ENCODE results near the gene ZNF423.

The ZNF423 gene

DNA sequence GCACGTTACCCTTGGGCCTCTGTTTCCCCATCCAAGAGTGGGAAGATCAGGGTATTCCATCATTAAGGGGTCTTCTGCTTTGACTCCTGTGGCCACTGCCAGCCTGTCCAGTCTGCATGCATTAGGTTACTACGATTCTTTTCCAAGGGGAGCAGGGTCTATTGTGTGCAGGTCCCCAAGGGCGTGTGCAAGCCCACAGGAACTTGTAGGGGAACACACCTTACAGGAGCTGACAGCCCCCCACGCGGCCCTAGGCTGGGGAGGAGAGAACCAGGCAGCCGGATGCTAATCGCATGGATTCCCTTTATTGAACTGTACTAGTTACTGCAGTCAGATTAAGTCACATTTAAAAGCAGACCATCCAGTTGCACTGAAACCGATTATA, 365.6 kb downstream of the ZNF423 start:
- H3K27ac ChIP-seq (ENCODE audit: low read depth, low read length, severe bottlenecking): no peak overlapping the region
- WGBS, 2 experiments (ENCODE audit: insufficient coverage in 2 of 2): 93 to 95% methylated on average over 5 to 8 of the region's 8 CpGs

DNA sequence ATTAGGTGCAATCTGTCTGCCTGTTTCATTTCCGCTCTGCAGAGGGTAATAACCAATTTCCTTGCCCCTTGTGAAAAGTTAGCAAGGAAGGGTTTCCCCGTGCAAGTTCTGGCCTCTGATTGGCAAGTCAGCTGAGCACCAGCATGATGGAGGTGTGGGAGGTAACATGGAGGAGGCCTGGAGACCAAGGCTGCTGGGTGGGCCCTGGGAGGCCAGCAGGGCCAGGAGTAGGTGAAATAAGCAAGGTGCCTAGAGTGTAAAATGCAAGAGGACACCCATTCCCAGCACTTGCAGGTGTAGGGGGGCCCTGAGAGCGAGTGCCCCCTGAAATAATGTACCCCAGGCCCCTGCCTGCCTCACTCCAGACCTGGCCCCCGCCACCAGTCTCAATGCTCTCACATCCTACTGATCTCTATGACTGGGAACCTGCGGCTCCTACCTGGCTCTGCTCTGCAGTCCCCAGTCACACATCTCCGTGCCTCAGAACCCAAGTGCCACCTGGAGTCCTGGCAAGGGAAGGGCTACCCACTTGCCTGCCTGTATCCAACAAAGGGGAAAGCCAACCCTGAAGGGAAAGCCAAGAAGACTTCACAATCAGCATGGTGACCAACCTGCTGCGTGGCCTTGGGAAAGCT, 366.1 kb downstream of the ZNF423 start:
- H3K9me3 ChIP-seq (ENCODE audit: control insufficient read depth, low read length): no peaks in the 10 kb centered on the region
- no peaks in the 10 kb centered on the region for H3K4me1 ChIP-seq (ENCODE audit: control insufficient read depth, insufficient read depth, low read length, poor library complexity, severe bottlenecking)
- no peak overlapping the region for H3K27ac ChIP-seq (ENCODE audit: low read depth, low read length, severe bottlenecking)
- peaks cover 6% of the 10 kb centered on the region for H3K36me3 ChIP-seq (ENCODE audit: control insufficient read depth, insufficient read depth, low read length)
- no peak overlapping the region for H3K4me3 ChIP-seq (ENCODE audit: extremely low read depth, insufficient read depth, low read length, poor library complexity, severe bottlenecking)
- WGBS, 2 experiments (ENCODE audit: insufficient coverage in 2 of 2): 94 to 99% methylated on average over 5 to 7 of the region's 7 CpGs

More for the DNA sequence above, 365.6 kb downstream of the ZNF423 start:
- H3K36me3 ChIP-seq (ENCODE audit: control insufficient read depth, insufficient read depth, low read length): peaks cover 6% of the 10 kb centered on the region
- H3K9me3 ChIP-seq (ENCODE audit: control insufficient read depth, low read length): no peaks in the 10 kb centered on the region
- H3K4me1 ChIP-seq (ENCODE audit: control insufficient read depth, insufficient read depth, low read length, poor library complexity, severe bottlenecking): no peaks in the 10 kb centered on the region
- no peak overlapping the region for H3K4me3 ChIP-seq (ENCODE audit: extremely low read depth, insufficient read depth, low read length, poor library complexity, severe bottlenecking)

DNA sequence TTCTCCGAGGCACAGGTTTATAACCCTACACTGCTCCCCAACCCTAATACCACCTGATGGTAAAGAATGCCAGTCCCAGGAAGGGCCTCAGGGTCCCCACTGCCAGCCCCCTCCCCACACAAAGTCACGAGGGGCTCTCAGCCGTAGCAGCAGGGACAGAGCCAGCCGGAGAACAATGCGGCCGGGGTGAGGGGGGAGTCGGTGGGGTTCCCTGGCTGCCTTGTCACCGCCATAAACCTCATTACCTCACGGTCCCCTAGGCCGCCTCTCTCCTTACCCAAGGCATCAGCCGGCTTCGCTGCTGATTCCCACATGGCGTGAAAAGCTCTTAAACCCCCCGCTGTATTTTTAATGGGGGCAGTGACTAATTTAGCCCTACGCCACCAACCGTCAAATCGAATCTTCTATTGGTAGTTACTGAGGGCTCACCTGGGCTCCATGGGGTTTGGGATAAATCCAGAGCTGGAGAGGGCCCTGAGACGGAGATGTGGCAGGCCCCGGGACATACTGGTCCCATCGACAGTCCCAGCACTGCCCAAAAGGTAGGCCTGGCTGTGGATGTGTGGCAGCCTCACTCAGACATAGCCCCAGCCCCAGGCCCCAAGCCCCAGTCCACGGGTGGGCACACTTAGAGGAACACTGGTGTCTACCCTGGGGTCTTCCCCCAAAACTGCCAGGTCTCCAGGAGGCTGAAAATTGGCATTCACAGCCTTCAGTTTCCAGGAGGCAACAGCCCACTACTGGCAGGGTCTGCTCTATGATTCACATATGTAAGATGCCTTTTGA, 367.0 kb downstream of the ZNF423 start:
- Histone ChIP-seq H3K9me3 (ENCODE audit: control insufficient read depth, low read length) (no peaks in the 10 kb centered on the region), H3K27ac (ENCODE audit: low read depth, low read length, severe bottlenecking) (no peak overlapping the region), H3K4me3 (ENCODE audit: extremely low read depth, insufficient read depth, low read length, poor library complexity, severe bottlenecking) (no peak overlapping the region), H3K36me3 (ENCODE audit: control insufficient read depth, insufficient read depth, low read length) (peaks cover 6% of the 10 kb centered on the region), H3K4me1 (ENCODE audit: control insufficient read depth, insufficient read depth, low read length, poor library complexity, severe bottlenecking) (no peaks in the 10 kb centered on the region)
- WGBS, 2 experiments (ENCODE audit: insufficient coverage in 2 of 2): 94 to 95% methylated on average over 14 to 18 of the region's 21 CpGs

DNA sequence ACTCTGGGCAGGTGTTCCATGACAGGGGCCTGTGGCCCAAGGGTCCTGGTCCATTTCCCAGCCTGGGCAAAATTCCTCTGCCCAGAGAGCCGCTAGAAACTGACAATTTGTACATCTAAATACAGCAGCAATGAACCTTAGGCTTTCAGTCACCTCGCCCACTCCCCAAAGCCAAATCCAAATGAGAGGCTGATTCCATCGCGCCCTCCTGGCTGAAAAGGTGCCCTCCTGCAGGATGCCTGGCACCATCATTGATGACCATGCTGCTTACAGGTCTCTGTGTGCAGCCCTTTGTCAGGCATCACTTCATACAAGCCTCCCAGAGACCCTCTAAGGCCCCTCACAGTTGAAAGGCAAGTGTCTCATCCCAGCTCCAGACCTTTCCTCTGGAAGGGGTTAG, 367.6 kb downstream of the ZNF423 start:
- WGBS, 2 experiments (ENCODE audit: insufficient coverage in 2 of 2): 89 to 98% methylated on average over 4 of the region's 4 CpGs
- Histone ChIP-seq H3K4me3 (ENCODE audit: extremely low read depth, insufficient read depth, low read length, poor library complexity, severe bottlenecking) (no peak overlapping the region), H3K9me3 (ENCODE audit: control insufficient read depth, low read length) (no peaks in the 10 kb centered on the region), H3K36me3 (ENCODE audit: control insufficient read depth, insufficient read depth, low read length) (peaks cover 6% of the 10 kb centered on the region), H3K27ac (ENCODE audit: low read depth, low read length, severe bottlenecking) (no peak overlapping the region), H3K4me1 (ENCODE audit: control insufficient read depth, insufficient read depth, low read length, poor library complexity, severe bottlenecking) (no peaks in the 10 kb centered on the region)

DNA sequence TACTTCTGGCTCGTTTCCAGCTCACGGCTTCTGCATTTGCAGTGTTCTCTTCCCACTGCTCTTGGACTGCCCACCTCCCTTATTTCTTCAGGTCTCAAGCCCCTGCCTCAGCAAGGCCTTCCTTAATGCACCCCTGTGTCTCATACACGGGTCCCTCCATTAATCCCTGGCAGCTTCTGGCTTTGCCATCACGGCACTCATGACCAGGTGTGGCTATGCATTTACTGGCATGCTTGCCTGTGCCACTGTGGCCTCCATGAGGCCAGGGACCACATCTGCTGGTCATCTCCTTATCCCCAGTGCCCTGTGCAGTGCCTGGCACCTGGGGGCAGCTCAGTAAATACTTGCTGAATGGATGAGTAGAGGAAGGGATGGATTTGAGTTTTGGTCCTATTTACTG, 368.2 kb downstream of the ZNF423 start:
- H3K9me3 ChIP-seq (ENCODE audit: control insufficient read depth, low read length): no peaks in the 10 kb centered on the region
- no peaks in the 10 kb centered on the region for H3K4me1 ChIP-seq (ENCODE audit: control insufficient read depth, insufficient read depth, low read length, poor library complexity, severe bottlenecking)
- 88 to 93% methylated on average over 4 of the region's 4 CpGs for WGBS, 2 experiments (ENCODE audit: insufficient coverage in 2 of 2)
- no peak overlapping the region for H3K27ac ChIP-seq (ENCODE audit: low read depth, low read length, severe bottlenecking)
- H3K4me3 ChIP-seq (ENCODE audit: extremely low read depth, insufficient read depth, low read length, poor library complexity, severe bottlenecking): no peak overlapping the region
- peaks cover 6% of the 10 kb centered on the region for H3K36me3 ChIP-seq (ENCODE audit: control insufficient read depth, insufficient read depth, low read length)

DNA sequence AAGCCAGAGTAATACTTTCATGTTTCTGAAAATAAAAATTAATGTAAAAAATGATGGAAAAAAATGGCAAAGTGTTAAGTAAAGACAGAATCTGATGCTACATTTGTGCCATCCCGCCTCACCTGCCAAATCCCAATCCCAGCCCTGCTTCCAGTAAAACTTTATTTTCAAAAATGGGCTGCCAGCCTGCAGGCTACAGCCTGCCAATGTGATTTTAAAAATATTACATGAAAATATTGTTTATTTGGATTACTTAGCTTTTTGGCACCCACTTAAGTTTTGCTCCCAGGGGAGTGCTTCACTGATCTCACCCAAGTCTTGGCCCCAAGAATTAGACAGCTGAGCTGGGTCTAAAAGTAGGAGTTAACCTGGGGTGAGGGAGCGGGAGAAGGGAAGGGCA, 369.5 kb downstream of the ZNF423 start:
- H3K4me3 ChIP-seq (ENCODE audit: extremely low read depth, insufficient read depth, low read length, poor library complexity, severe bottlenecking): no peak overlapping the region
- H3K27ac ChIP-seq (ENCODE audit: low read depth, low read length, severe bottlenecking): no peak overlapping the region
- 80 to 100% methylated on average over 1 of the region's 2 CpGs for WGBS, 2 experiments (ENCODE audit: insufficient coverage in 2 of 2)
- H3K9me3 ChIP-seq (ENCODE audit: control insufficient read depth, low read length): no peaks in the 10 kb centered on the region
- no peaks in the 10 kb centered on the region for H3K4me1 ChIP-seq (ENCODE audit: control insufficient read depth, insufficient read depth, low read length, poor library complexity, severe bottlenecking)
- peaks cover 6% of the 10 kb centered on the region for H3K36me3 ChIP-seq (ENCODE audit: control insufficient read depth, insufficient read depth, low read length)

DNA sequence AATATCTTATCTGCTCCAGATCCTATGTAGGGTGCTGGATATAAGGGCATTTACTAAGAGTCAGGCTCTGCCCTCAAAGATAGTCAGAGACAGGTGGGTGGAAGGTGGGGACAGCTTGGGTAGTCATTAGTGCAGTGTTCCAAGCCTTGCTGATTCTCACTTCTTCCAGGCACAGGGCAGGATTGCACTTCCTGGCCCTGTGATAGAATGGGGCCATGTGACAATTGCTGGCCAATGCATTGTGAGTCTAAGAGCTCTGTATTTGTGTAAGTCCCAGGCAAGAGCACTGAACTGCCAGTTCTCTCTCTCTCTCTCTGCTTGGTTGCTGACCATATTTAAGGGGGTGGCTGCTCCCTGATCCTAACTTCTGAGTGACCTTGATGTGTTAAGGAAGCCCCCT, 370.2 kb downstream of the ZNF423 start:
- Histone ChIP-seq H3K36me3 (ENCODE audit: control insufficient read depth, insufficient read depth, low read length) (peaks cover 6% of the 10 kb centered on the region), H3K9me3 (ENCODE audit: control insufficient read depth, low read length) (no peaks in the 10 kb centered on the region), H3K27ac (ENCODE audit: low read depth, low read length, severe bottlenecking) (no peak overlapping the region), H3K4me3 (ENCODE audit: extremely low read depth, insufficient read depth, low read length, poor library complexity, severe bottlenecking) (no peak overlapping the region), H3K4me1 (ENCODE audit: control insufficient read depth, insufficient read depth, low read length, poor library complexity, severe bottlenecking) (no peaks in the 10 kb centered on the region)

DNA sequence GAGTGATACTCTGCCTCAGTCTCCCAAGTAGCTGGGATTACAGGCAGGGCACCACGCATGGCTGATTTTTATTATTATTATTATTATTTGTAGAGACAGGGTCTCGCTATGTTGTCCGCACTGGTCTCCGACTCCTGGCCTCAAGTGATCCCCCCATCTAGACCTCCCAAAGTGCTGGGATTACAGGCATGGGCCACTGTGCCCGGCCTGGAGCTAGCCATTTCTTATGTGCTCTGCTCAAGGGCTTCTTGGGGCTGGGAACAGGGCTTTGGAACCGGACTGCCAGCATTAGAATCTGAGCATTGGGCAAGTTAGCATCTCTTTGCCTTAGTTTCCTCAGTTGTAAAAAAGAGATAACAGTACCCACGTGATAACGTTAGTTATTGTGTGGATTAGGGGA, 371.0 kb downstream of the ZNF423 start:
- H3K4me3 ChIP-seq (ENCODE audit: extremely low read depth, insufficient read depth, low read length, poor library complexity, severe bottlenecking): no peak overlapping the region

DNA sequence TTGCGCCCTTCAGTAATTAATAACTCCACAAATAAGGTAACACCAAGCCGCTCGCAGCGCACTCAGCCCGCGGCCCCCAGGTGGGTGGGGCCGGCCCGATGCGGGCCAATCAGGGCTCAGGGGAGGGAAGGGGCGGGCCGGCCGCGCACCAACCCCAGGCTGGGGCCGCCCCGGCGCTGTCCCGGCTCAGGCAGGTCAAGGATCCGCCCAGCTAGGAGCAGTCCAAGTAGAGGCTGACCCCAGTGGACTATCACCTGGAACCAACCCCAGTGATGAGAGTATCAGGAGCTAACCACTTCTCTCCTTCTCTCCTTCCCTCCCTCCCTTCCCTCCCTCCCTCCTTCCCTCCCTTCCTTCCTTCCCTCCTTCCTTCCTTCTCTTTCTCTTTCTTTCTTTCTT, 371.5 kb downstream of the ZNF423 start:
- Histone ChIP-seq H3K36me3 (ENCODE audit: control insufficient read depth, insufficient read depth, low read length) (no peaks in the 10 kb centered on the region), H3K9me3 (ENCODE audit: control insufficient read depth, low read length) (no peaks in the 10 kb centered on the region), H3K4me3 (ENCODE audit: extremely low read depth, insufficient read depth, low read length, poor library complexity, severe bottlenecking) (no peak overlapping the region), H3K27ac (ENCODE audit: low read depth, low read length, severe bottlenecking) (no peak overlapping the region), H3K4me1 (ENCODE audit: control insufficient read depth, insufficient read depth, low read length, poor library complexity, severe bottlenecking) (no peaks in the 10 kb centered on the region)
- WGBS, 2 experiments (ENCODE audit: insufficient coverage in 2 of 2): 9 to 28% methylated on average over 12 to 15 of the region's 18 CpGs

More for the DNA sequence above, 371.0 kb downstream of the ZNF423 start:
- H3K36me3 ChIP-seq (ENCODE audit: control insufficient read depth, insufficient read depth, low read length): peaks cover under 1% of the 10 kb centered on the region
- 94 to 96% methylated on average over 5 of the region's 8 CpGs for WGBS, 2 experiments (ENCODE audit: insufficient coverage in 2 of 2)
- no peaks in the 10 kb centered on the region for H3K4me1 ChIP-seq (ENCODE audit: control insufficient read depth, insufficient read depth, low read length, poor library complexity, severe bottlenecking)
- no peaks in the 10 kb centered on the region for H3K9me3 ChIP-seq (ENCODE audit: control insufficient read depth, low read length)
- H3K27ac ChIP-seq (ENCODE audit: low read depth, low read length, severe bottlenecking): no peak overlapping the region

DNA sequence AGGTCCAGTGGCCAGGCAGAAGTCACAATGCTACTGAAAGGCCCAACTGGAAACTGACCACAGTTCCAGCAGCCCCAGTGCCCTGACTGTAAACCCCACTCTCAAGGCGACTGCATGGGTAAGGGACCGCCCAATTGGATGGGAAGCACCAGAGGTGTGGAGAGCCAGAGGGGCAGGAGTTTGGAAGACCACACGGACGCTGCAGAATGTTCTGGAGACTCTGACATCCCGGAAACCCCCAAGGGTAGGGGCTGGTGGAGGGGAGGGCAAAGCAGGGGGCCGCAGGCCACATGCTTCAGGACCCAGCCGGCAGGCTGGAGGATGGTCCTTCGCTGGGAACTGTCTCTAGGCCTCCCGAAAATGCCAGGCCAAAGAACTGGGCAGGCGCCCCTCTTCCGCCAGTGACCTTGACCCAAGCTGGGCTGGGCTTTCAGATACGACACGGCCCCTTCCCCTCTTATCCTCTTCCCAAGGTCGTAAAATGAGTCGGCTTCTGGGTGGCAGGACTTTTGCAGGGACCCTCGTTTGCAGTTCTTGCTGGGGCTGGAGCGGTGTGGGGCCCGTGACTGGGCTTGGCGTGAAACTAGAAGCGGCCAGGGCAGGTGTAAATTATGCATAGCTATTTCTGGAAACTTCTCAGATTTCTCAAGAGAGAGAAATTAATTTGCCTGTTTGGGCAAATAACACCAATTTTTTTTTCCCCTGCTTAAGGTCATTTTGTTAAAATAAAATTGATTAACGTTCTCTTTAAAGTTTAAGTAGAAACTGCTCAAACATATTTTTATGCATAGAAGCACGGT, 372.1 kb downstream of the ZNF423 start:
- H3K4me1 ChIP-seq (ENCODE audit: control insufficient read depth, insufficient read depth, low read length, poor library complexity, severe bottlenecking): no peaks in the 10 kb centered on the region
- no peaks in the 10 kb centered on the region for H3K9me3 ChIP-seq (ENCODE audit: control insufficient read depth, low read length)
- H3K36me3 ChIP-seq (ENCODE audit: control insufficient read depth, insufficient read depth, low read length): no peaks in the 10 kb centered on the region
- no peak overlapping the region for H3K4me3 ChIP-seq (ENCODE audit: extremely low read depth, insufficient read depth, low read length, poor library complexity, severe bottlenecking)
- WGBS, 2 experiments (ENCODE audit: insufficient coverage in 2 of 2): 72 to 82% methylated on average over 16 to 20 of the region's 22 CpGs
- H3K27ac ChIP-seq (ENCODE audit: low read depth, low read length, severe bottlenecking): no peak overlapping the region
